ENCODE measurements around the gene METTL2A. TPM values are rescaled to one million over a fixed set of nuclear protein-coding genes. Genes with fewer than 3 reads are reported as not detected.
"Not testable (repeated sequence)": the region's sequence is repeated elsewhere in the genome, so short reads cannot be mapped to it uniquely, and the experiment has no call there.

The METTL2A gene
- polyA plus RNA-seq, 1 donor from 2014 or later: 18.7 TPM

DNA sequence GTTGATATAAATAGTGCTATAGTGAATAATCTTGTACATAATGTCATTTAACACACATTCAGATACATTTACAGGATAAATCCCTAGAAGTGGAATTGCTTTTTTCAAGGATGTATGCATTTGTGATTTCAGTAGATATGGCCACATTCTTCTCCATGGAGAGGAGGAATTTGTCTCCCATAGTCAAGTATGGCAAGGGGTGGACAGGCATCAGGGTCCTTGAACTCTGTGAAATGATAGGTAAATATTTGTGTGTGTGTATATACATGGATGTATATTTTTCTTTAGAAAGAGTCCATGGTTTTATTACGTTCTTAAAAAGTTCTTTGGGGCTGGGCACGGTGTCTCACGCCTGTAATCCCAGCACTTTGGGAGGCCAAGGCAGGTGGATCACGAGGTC, 72.6 kb downstream of the METTL2A start:
- H3K4me3 ChIP-seq (ENCODE audit: low read length); H3K9me2 ChIP-seq (ENCODE audit: insufficient read depth, low read length); H3K27ac ChIP-seq (ENCODE audit: low read length); H3K9me3 ChIP-seq (ENCODE audit: low read length); H4K20me1 ChIP-seq (ENCODE audit: insufficient read depth); H3K9ac ChIP-seq (ENCODE audit: low read length); H3K36me3 ChIP-seq (ENCODE audit: insufficient read depth, low read length); H3F3A ChIP-seq (ENCODE audit: insufficient read depth, low read length, poor library complexity, severe bottlenecking); H3K4me2 ChIP-seq (ENCODE audit: low read length); H2AFZ ChIP-seq (ENCODE audit: low read depth, low read length); H3K27me3 ChIP-seq (ENCODE audit: insufficient read depth, low read depth, low read length): not testable (repeated sequence)
- peaks cover 19% of the 10 kb centered on the region for H3K79me2 ChIP-seq (replicated peaks; ENCODE audit: insufficient read depth, low read length)

- not testable (repeated sequence) for H2AFZ ChIP-seq (ENCODE audit: low read depth, low read length); H4K20me1 ChIP-seq (ENCODE audit: insufficient read depth); H3K9ac ChIP-seq (ENCODE audit: low read length); H3K36me3 ChIP-seq (ENCODE audit: insufficient read depth, low read length); H3K27me3 ChIP-seq (ENCODE audit: insufficient read depth, low read depth, low read length); H3K79me2 ChIP-seq (replicated peaks; ENCODE audit: insufficient read depth, low read length); H3K4me2 ChIP-seq (ENCODE audit: low read length); H3K9me2 ChIP-seq (ENCODE audit: insufficient read depth, low read length); H3K27ac ChIP-seq (ENCODE audit: low read length); H3K9me3 ChIP-seq (ENCODE audit: low read length); H3F3A ChIP-seq (ENCODE audit: insufficient read depth, low read length, poor library complexity, severe bottlenecking); H3K4me3 ChIP-seq (ENCODE audit: low read length)
These were observed 75.1 kb downstream of the METTL2A start for GRCh38 chr17:62498796-62499195.

Small RNA genes lying within 50 kb of the gene (small RNA-seq; reads per million reads assigned to genes)
- gene RNU7-52P: 0 reads per million in 3 experiments

Other genes with a start within 250 kb of the METTL2A start
- not detected in 2 replicates for gene EFCAB3, start 43.3 kb upstream of the METTL2A start, polyA plus RNA-seq
- 63.9 and 65.2 TPM in 2 replicates for gene TLK2, start 54.9 kb downstream of the METTL2A start, polyA plus RNA-seq
- gene MRC2, start 203.8 kb downstream of the METTL2A start, polyA plus RNA-seq: 0.36 and 0.76 TPM in 2 replicates